MV-4-11 (cell line): ENCODE results near the gene PTPRN.

Experiments used
- DNase-seq: peaks from one replicate; lab custom pipeline; 2025; lab: John Stamatoyannopoulos, UW

PTPRN gene

GRCh38 chr2:219308142-219309101 lies 779 bp downstream of the PTPRN start:
- DNase-seq = peak; percentile 50

GRCh38 chr2:219306047-219306446 lies 3.2 kb downstream of the PTPRN start:
- DNase-seq = no peak

- no peak for DNase-seq
Measured at GRCh38 chr2:219304223-219304622, 5.0 kb downstream of the PTPRN start.

- no peak for DNase-seq
Measured at GRCh38 chr2:219302412-219302968, 6.7 kb downstream of the PTPRN start.

GRCh38 chr2:219300022-219300421 lies 9.2 kb downstream of the PTPRN start:
- no peak for DNase-seq

GRCh38 chr2:219299372-219299760 lies 9.8 kb downstream of the PTPRN start:
- no peak for DNase-seq

GRCh38 chr2:219298759-219299371 lies 10.3 kb downstream of the PTPRN start:
- peak; percentile 52 for DNase-seq

- DNase-seq = no peak
Measured at GRCh38 chr2:219297766-219298456, 11.3 kb downstream of the PTPRN start.

- no peak for DNase-seq
Measured at GRCh38 chr2:219296631-219297391, 12.4 kb downstream of the PTPRN start.

GRCh38 chr2:219296142-219296541 lies 13.1 kb downstream of the PTPRN start:
- no peak for DNase-seq

GRCh38 chr2:219294356-219295351 lies 14.5 kb downstream of the PTPRN start:
- peak; percentile 54 for DNase-seq

- DNase-seq = no peak
Measured at GRCh38 chr2:219293736-219294231, 15.4 kb downstream of the PTPRN start.

- DNase-seq = no peak
Measured at GRCh38 chr2:219292616-219293015, 16.6 kb downstream of the PTPRN start.

- no peak for DNase-seq
Measured at GRCh38 chr2:219291910-219292490, 17.2 kb downstream of the PTPRN start.

- no peak for DNase-seq
Measured at GRCh38 chr2:219291394-219291793, 17.8 kb downstream of the PTPRN start.

GRCh38 chr2:219290381-219291171 lies 18.6 kb downstream of the PTPRN start:
- DNase-seq = no peak

- DNase-seq = peak; percentile 15
Measured at GRCh38 chr2:219289537-219290361, 19.5 kb downstream of the PTPRN start.

GRCh38 chr2:219289195-219289536 lies 20.0 kb downstream of the PTPRN start:
- no peak for DNase-seq
